H9 (cell line): ENCODE results near the gene RNF5. TPM values are rescaled to one million over a fixed set of nuclear protein-coding genes. Genes with fewer than 3 reads are reported as not detected.

ENCODE experiments used
- DNase-seq: peaks from one replicate; pipeline ENCODE4 v3.0.0-alpha.2; 2017
- H2AFZ ChIP-seq: one replicate; pipeline ENCODE4 v1.6.1; 2013; ENCODE audit warnings: mild to moderate bottlenecking, low read length, control low read depth, moderate library complexity
- H2AK5ac ChIP-seq: 2 replicates; pipeline ENCODE4 v1.6.1; 2013; ENCODE audit warnings: low read length, control low read depth, mixed read lengths; ENCODE audit not compliant: insufficient read length
- H2BK120ac ChIP-seq: one replicate; pipeline ENCODE4 v1.6.1; 2013; ENCODE audit warnings: low read depth, mild to moderate bottlenecking, low read length, control low read depth, inconsistent platforms; ENCODE audit not compliant: poor library complexity, severe bottlenecking
- H2BK12ac ChIP-seq: 2 replicates; pipeline ENCODE4 v1.6.1; 2013; ENCODE audit warnings: low read length, control low read depth, mixed read lengths, low read depth; ENCODE audit not compliant: insufficient read length
- H2BK15ac ChIP-seq: 2 replicates; pipeline ENCODE4 v1.6.1; 2013; ENCODE audit warnings: low read depth, low read length, control low read depth
- H2BK20ac ChIP-seq: one replicate; pipeline ENCODE4 v1.6.1; 2013; ENCODE audit warnings: low read depth, mild to moderate bottlenecking, low read length, control low read depth, inconsistent platforms; ENCODE audit not compliant: poor library complexity, severe bottlenecking
- H2BK5ac ChIP-seq: 2 replicates; pipeline ENCODE4 v1.6.1; 2013; ENCODE audit warnings: low read length, control low read depth, mixed read lengths; ENCODE audit not compliant: insufficient read length
- H3K14ac ChIP-seq: 2 replicates; pipeline ENCODE4 v1.6.1; 2013; ENCODE audit warnings: low read length, control low read depth; ENCODE audit not compliant: insufficient read depth
- H3K18ac ChIP-seq: 2 replicates; pipeline ENCODE4 v1.6.1; 2013; ENCODE audit warnings: low read depth, mild to moderate bottlenecking, mixed read lengths, low read length, control low read depth; ENCODE audit not compliant: insufficient read length
- H3K23ac ChIP-seq: 2 replicates; pipeline ENCODE4 v1.6.1; 2013; ENCODE audit warnings: low read length, control low read depth, mixed read lengths, low read depth; ENCODE audit not compliant: insufficient read length
- H3K23me2 ChIP-seq: 2 replicates; pipeline ENCODE4 v1.6.1; 2013; ENCODE audit warnings: low read depth, mild to moderate bottlenecking, mixed read lengths, low read length, control low read depth; ENCODE audit not compliant: insufficient read length, poor library complexity, severe bottlenecking
- H3K27ac ChIP-seq: 2 replicates; pipeline ENCODE4 v1.5.1; 2013; ENCODE audit warnings: low read length, control low read depth, mixed read lengths, low read depth; ENCODE audit not compliant: insufficient read length
- H3K27me3 ChIP-seq: 2 replicates; pipeline ENCODE4 v1.6.1; 2013; ENCODE audit warnings: low read length, control low read depth, inconsistent platforms; ENCODE audit not compliant: insufficient read depth
- H3K4ac ChIP-seq: 2 replicates; pipeline ENCODE4 v1.6.1; 2013; ENCODE audit warnings: low read depth, mild to moderate bottlenecking, control low read depth, inconsistent platforms, low read length, moderate library complexity
- H3K4me1 ChIP-seq: 2 replicates; pipeline ENCODE4 v1.6.1; 2013; ENCODE audit warnings: low read length, control low read depth, inconsistent platforms; ENCODE audit not compliant: insufficient read depth
- H3K4me2 ChIP-seq: 2 replicates; pipeline ENCODE4 v1.6.1; 2013; ENCODE audit warnings: low read length, control low read depth, mixed read lengths; ENCODE audit not compliant: insufficient read length, insufficient read depth
- H3K56ac ChIP-seq: 2 replicates; pipeline ENCODE4 v1.6.1; 2013; ENCODE audit warnings: low read depth, mild to moderate bottlenecking, mixed read lengths, low read length, control low read depth; ENCODE audit not compliant: insufficient read length
- H3K79me1 ChIP-seq: 2 replicates; pipeline ENCODE4 v1.6.1; 2013; ENCODE audit warnings: low read depth, mild to moderate bottlenecking, moderate library complexity, low read length, control low read depth, inconsistent platforms; ENCODE audit not compliant: insufficient read depth, poor library complexity, severe bottlenecking
- H3K79me2 ChIP-seq: 2 replicates; pipeline ENCODE4 v1.6.1; 2013; ENCODE audit warnings: low read length, control low read depth, inconsistent platforms; ENCODE audit not compliant: insufficient read depth
- H3K9ac ChIP-seq: 2 replicates; pipeline ENCODE4 v1.6.1; 2013; ENCODE audit warnings: low read length, control low read depth, mixed read lengths; ENCODE audit not compliant: insufficient read length; ENCODE audit errors: extremely low read depth
- H3K9me3 ChIP-seq: one replicate; pipeline ENCODE4 v1.6.1; 2013; ENCODE audit warnings: low read depth, low read length, inconsistent platforms; ENCODE audit not compliant: control insufficient read depth
- H3T11ph ChIP-seq: one replicate; pipeline ENCODE4 v1.6.1; 2013; ENCODE audit warnings: mild to moderate bottlenecking, low read length, control low read depth, inconsistent platforms
- H4K20me1 ChIP-seq: one replicate; pipeline ENCODE4 v1.6.1; 2013; ENCODE audit not compliant: control insufficient read depth, insufficient read length, insufficient read depth
- H4K5ac ChIP-seq: 2 replicates; pipeline ENCODE4 v1.6.1; 2013; ENCODE audit warnings: low read depth, mild to moderate bottlenecking, mixed read lengths, low read length, control low read depth; ENCODE audit not compliant: insufficient read length
- H4K8ac ChIP-seq: replicated peaks from 2 replicates; pipeline ENCODE4 v1.6.1; 2013; ENCODE audit warnings: low read length, control low read depth, mixed read lengths, low read depth; ENCODE audit not compliant: insufficient read length
- H4K91ac ChIP-seq: 2 replicates; pipeline ENCODE4 v1.6.1; 2013; ENCODE audit warnings: low read depth, mild to moderate bottlenecking, moderate library complexity, mixed read lengths, low read length, control low read depth; ENCODE audit not compliant: insufficient read length
- H3K27ac Mint-ChIP-seq, 3 experiments: 2 replicates in 2 of 3; 3 replicates in 1 of 3; pipeline ENCODE4 v1.8.0; 2020 to 2021; ENCODE audit warnings: mixed read lengths in 3 of 3, mild to moderate bottlenecking in 1 of 3, moderate library complexity in 1 of 3
- H3K27me3 Mint-ChIP-seq: 2 replicates; pipeline ENCODE4 v1.8.0; 2021; ENCODE audit warnings: low read depth, mild to moderate bottlenecking, moderate library complexity, mixed read lengths
- H3K36me3 Mint-ChIP-seq, 3 experiments: 2 replicates in 2 of 3; 3 replicates in 1 of 3; pipeline ENCODE4 v1.8.0; 2020 to 2021; ENCODE audit warnings: low read depth in 3 of 3, mixed read lengths in 3 of 3; ENCODE audit not compliant: insufficient read depth in 1 of 3
- H3K4me1 Mint-ChIP-seq, 2 experiments: 2 replicates each; pipeline ENCODE4 v1.8.0; 2020; ENCODE audit warnings: mixed read lengths in 2 of 2
- H3K4me3 Mint-ChIP-seq, 2 experiments: 2 replicates in 1 of 2; 3 replicates in 1 of 2; pipeline ENCODE4 v1.8.0; 2020 to 2021; ENCODE audit warnings: mild to moderate bottlenecking in 2 of 2, mixed read lengths in 2 of 2, moderate library complexity in 1 of 2
- H3K9me3 Mint-ChIP-seq, 2 experiments: 2 replicates in 1 of 2; 3 replicates in 1 of 2; pipeline ENCODE4 v1.8.0; 2020; ENCODE audit warnings: mild to moderate bottlenecking in 2 of 2, mixed read lengths in 2 of 2, moderate library complexity in 1 of 2
- CTCF ChIP-seq: fragments of 200-600 bp; sonication (generic); conservative IDR thresholded peaks from 3 replicates; pipeline ENCODE4 v1.8.0; 2021; ENCODE audit warnings: antibody characterized with exemption, mild to moderate bottlenecking
- WGBS: extraction: QIAGEN DNeasy Blood & Tissue Kit; methylation state at CpG from one replicate; pipeline ENCODE4 v1.1.7; 2013; ENCODE audit warnings: missing lambda C conversion rate, low lambda C conversion rate, mixed read lengths; ENCODE audit not compliant: insufficient read length; ENCODE audit errors: extremely low coverage; 5-methylcytosine and 5-hydroxymethylcytosine counted together
- total RNA-seq: library from RNA; stranded (reverse); gene quantifications from 2 replicates; pipeline ENCODE4 v1.2.1, GENCODE V29; 2021

RNF5 gene
- total RNA-seq, 1 experiment from 2014 or later: 116 TPM

- Mint-ChIP-seq H3K27ac (peak overlapping the region in 2 of 3 experiments; percentile 45 to 57; a peak in 2 of 7 replicates), H3K4me1 (peaks cover 16 to 30% of the 10 kb centered on the region in 2 experiments), H3K36me3 (peaks cover 28 to 68% (median 57%) of the 10 kb centered on the region in 3 experiments), H3K27me3 (no peaks in the 10 kb centered on the region; the same call in 1 of the 2 replicates), H3K9me3 (no peaks in the 10 kb centered on the region; a peak in 1 of 5 replicates), H3K4me3 (no peak overlapping the region)
- no peaks in the 10 kb centered on the region for H4K20me1 ChIP-seq
- H2BK5ac ChIP-seq: no peak overlapping the region
- H3K9me3 ChIP-seq: no peaks in the 10 kb centered on the region
- H3K9ac ChIP-seq: no peak overlapping the region
- no peak overlapping the region for H2BK20ac ChIP-seq
- no peak overlapping the region for H2BK120ac ChIP-seq
- H3K14ac ChIP-seq: no peak overlapping the region
- H3K79me1 ChIP-seq: no peaks in the 10 kb centered on the region
- no peak for DNase-seq
- H3K56ac ChIP-seq: no peak overlapping the region
- no peaks in the 10 kb centered on the region for H3K27me3 ChIP-seq
- H2AK5ac ChIP-seq: no peak overlapping the region
- H2AFZ ChIP-seq: no peak overlapping the region
- H3K23me2 ChIP-seq: peaks cover 7% of the 10 kb centered on the region
- H4K8ac ChIP-seq: no peak overlapping the region
- H4K91ac ChIP-seq: no peak overlapping the region
- H3K79me2 ChIP-seq: peaks cover 4% of the 10 kb centered on the region; the same call in 1 of the 2 replicates
- H3K18ac ChIP-seq: no peak overlapping the region
- H3K4me1 ChIP-seq: no peaks in the 10 kb centered on the region
- H4K5ac ChIP-seq: no peak overlapping the region
- no peak overlapping the region for H3K23ac ChIP-seq
- H2BK12ac ChIP-seq: no peak overlapping the region
- no peak overlapping the region for H2BK15ac ChIP-seq
- H3K4ac ChIP-seq: no peak overlapping the region
- WGBS: no CpG with 5 or more reads among the region's 10 CpGs
- no peak overlapping the region for H3K27ac ChIP-seq
- no peak overlapping the region for H3T11ph ChIP-seq
- H3K4me2 ChIP-seq: no peak overlapping the region
- TF ChIP-seq CTCF: peak; percentile 20; the same call in 1 of the 3 replicates
These were observed 3.8 kb downstream of the RNF5 start for GRCh38 chr6:32181915-32182529.
